HG03457 (cell line): Measurements from ENCODE around the gene MYH6.
"Not testable (repeated sequence)": the region's sequence is repeated elsewhere in the genome, so short reads cannot be mapped to it uniquely, and the experiment has no call there.

Source experiments
- ATAC-seq: cut with Tn5 transposase; IDR thresholded peaks from one replicate; pipeline ENCODE4 v1.9.1; 2021; ENCODE audit warnings: moderate number of reproducible peaks; ENCODE audit not compliant: unreplicated experiment

MYH6 gene

DNA sequence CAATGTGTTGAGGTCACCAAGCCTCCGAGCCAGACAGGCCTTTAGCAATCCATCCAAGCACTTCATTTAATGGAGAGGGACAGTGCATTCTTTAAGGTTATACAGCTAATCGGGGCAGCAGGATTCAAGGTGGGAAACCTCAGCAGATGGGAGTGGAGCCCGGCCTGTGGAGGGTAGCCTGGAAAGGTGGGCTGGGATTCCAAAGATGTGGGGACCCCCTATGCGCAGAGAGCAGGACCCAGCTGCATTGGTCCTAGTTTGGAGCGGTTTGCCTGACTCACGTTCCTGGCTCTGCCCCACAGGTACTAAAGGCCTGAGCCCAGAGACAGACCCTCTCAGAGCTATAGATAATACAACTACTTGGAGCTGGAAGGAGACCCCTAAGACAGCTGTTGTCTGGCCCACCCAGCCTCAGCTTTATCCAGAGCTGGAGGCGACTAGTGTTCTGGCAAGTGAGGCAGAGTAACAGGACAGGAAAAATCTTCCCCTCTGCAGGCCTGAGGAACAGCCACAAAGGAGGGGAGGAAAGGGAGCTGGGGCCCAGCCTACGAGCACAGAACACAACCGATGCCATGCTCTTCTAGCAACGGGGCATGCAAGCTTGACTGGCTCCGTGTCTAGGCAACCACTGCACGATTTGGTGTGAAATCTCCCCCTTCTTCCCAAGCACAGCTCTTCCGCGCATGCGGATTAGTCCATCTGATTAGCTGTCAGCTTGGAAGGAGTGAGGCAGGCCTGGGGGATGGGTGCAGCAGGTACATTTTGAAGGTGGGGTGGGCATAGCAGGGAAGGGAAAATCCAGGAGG lies 28.5 kb upstream of the MYH6 start:
- ATAC-seq, result no peak

GRCh38 chr14:23435543-23436326 lies 27.7 kb upstream of the MYH6 start, which contains the start of gene MYH7:
Gene MYH7 (minus strand): TSS chr14:23435660. CDS start chr14:23433732, 1,928 bp downstream.
- ATAC-seq, result no peak

- ATAC-seq, result no peak
These were observed 26.6 kb upstream of the MYH6 start for GRCh38 chr14:23434488-23435222.

DNA sequence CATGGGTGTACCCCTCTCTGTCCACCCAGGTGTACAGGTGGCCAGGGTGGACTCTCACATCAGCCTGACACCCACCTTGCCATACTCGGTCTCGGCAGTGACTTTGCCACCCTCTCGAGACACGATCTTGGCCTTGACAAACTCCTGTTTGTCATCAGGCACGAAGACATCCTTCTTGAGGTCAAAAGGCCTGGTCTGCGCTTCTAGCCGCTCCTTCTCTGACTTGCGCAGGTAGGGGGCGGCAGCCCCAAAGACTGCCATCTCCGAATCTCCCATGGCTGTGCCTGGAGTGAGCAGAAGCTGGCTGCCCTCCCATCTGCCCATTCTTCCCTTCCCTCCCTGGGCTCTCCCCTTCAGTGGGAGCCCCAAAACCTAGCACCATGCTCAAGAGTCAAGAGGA lies 25.4 kb upstream of the MYH6 start:
- ATAC-seq, result no peak

DNA sequence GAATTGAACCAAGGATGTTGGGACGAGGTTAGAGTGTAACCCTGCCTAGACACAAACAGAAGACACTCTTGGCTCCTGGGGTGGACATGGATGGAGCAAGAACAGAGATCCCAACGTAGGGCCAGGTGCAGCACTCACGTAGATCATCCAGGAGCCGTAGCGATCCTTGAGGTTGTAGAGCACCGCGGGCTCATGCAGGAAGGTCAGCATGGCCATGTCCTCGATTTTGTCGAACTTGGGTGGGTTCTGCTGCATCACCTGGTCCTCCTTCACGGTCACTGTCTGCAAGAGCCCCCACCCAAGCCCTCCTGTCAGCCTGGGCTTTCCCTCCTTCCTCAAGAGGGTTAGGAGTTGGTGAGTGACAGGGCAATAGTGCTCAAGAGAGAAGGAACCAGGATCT lies 24.9 kb upstream of the MYH6 start:
- ATAC-seq, result no peak

GRCh38 chr14:23432102-23432925 lies 24.2 kb upstream of the MYH6 start:
- ATAC-seq, result no peak

- no peak for ATAC-seq
These were observed 23.4 kb upstream of the MYH6 start for GRCh38 chr14:23431486-23431885.

DNA sequence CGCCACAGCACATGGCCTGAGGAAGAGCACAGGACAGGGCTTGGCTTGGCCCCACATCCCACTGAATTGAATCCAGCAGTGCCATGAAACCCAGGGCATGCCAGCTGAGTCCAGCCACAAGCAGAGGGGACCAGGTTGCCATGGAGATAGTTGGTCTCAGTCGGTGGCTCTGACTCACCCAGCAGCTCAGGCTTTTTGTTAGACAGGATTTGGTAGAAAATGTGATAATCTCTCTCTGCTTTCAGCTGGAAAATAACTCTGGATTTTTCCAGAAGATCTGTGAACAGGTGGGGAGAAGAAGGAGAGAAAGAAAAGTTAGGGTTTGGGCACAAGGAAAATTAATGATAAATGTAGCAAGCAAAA lies 22.6 kb upstream of the MYH6 start:
- no peak for ATAC-seq

GRCh38 chr14:23430016-23430722 lies 22.1 kb upstream of the MYH6 start:
- ATAC-seq, result no peak

DNA sequence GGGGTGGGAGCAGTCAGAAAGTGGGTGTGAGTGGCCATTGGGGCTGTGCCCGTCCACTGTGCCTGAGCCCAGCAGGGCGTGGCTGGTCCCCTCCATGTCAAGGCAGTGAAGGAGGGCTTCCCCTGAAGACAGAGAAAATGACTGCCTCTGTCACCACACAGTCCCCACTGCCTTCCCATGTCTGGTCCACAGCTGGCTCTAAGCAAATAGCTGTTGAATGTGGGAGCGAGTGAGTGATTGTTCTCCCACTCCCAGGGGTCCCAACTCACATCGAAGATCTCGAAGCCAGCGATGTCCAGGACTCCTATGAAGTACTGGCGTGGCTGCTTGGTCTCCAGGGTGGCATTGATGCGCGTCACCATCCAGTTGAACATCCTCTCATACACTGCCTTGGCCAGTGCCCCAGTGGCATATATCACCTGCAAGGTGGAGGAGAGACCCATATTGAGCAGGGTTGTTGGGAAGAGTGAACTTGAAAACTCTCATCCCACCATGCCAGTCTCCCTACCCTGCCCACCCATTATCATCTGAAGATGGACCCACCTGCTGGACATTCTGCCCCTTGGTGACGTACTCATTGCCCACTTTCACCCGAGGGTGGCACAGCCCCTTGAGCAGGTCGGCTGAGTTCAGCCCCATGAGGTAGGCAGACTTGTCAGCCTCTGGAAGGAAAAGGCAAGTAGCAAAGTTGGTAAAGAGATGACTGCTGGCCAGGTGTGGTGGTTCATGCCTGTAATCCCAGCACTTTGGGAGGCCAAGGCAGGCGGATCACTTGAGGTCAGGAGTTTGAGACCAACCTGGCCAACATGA lies 20.8 kb upstream of the MYH6 start:
- ATAC-seq, result no peak

GRCh38 chr14:23425798-23426197 lies 17.7 kb upstream of the MYH6 start:
- ATAC-seq, result not testable (repeated sequence)

- no peak for ATAC-seq
These were observed 17.1 kb upstream of the MYH6 start for GRCh38 chr14:23425169-23425568.

GRCh38 chr14:23423657-23424056 lies 15.6 kb upstream of the MYH6 start:
- ATAC-seq, result no peak

DNA sequence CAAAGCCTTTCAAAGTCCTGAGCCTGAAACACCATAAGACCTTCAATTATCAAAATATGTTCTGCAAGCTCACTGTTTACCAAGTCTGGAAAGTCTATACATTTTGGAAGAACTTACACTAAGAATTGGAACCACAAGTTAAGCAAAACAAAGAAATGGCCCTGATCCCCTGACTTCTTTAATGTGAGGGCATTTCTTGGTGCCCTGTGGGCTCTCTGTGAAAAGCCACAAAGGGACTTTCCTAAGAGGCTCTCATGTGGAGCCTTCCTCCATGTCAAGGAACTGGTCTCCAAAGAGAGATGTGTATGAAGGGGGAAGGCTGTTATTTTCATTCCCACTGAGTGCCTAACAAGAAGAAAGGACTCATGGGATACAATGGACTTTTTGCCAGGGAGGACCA lies 13.5 kb upstream of the MYH6 start:
- no peak for ATAC-seq

GRCh38 chr14:23419646-23420045 lies 11.6 kb upstream of the MYH6 start:
- ATAC-seq, result not testable (repeated sequence)

- no peak for ATAC-seq
These were observed 9.9 kb upstream of the MYH6 start for GRCh38 chr14:23418021-23418420.

- not testable (repeated sequence) for ATAC-seq
These were observed 9.2 kb upstream of the MYH6 start for GRCh38 chr14:23417269-23417668.

GRCh38 chr14:23416801-23417200 lies 8.7 kb upstream of the MYH6 start:
- no peak for ATAC-seq
